GM12892 (cell line): ENCODE results near the gene ZNF799.

ENCODE experiments used
- POLR2A ChIP-seq: IDR thresholded peaks from 2 replicates; pipeline ENCODE4 v1.6.1; 2011; ENCODE audit warnings: low read depth, low read length, control low read depth
- POLR2AphosphoS5 ChIP-seq: IDR thresholded peaks from 2 replicates; pipeline ENCODE4 v1.6.1; 2011; ENCODE audit warnings: low read depth, low read length, control low read depth
- TAF1 ChIP-seq: IDR thresholded peaks from 2 replicates; pipeline ENCODE4 v1.6.1; 2011; ENCODE audit warnings: low read depth, mild to moderate bottlenecking, control low read depth, low read length, borderline replicate concordance

DNA sequence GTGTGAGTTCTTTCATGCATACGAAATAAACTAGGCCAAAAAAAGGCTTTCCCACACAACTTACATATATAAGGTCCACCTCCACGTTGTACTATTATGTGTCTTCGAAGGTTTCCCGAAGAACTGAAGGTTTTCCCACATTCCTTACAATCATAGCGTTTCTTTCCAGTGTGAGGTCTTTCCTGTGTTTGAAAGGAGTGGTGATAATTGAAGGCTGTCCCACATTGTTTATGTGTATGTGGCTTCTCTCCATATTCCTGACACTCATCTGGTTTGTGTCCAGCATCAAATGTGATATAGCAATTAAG is 50.2 kb downstream of the ZNF799 start:
- no peak for TF ChIP-seq POLR2A
- no peak for TF ChIP-seq TAF1
- TF ChIP-seq POLR2AphosphoS5 = no peak
